Neural cell (in vitro differentiated cells): ENCODE data around the gene NPFF. TPM values are rescaled to one million over a fixed set of nuclear protein-coding genes. Genes with fewer than 3 reads are reported as not detected.

ENCODE experiments used
- H2AFZ ChIP-seq: fragments of 200-600, 300-800 bp; sonication (generic), shearing (Covaris generic); 2 replicates; pipeline ENCODE4 v1.6.0; 2014; ENCODE audit warnings: low read depth, mild to moderate bottlenecking, antibody characterized with exemption, low read length, moderate library complexity
- H3F3A ChIP-seq: fragments of 200-600 bp; shearing (Covaris generic); 2 replicates; pipeline ENCODE4 v1.6.1; 2016; ENCODE audit warnings: mild to moderate bottlenecking, moderate library complexity, mixed read lengths, antibody characterized with exemption, low read length; ENCODE audit not compliant: insufficient read depth, poor library complexity, severe bottlenecking
- H3K27ac ChIP-seq: fragments of 200-600, 300-800 bp; sonication (generic), shearing (Covaris generic); 2 replicates; pipeline ENCODE4 v1.5.1; 2014; ENCODE audit warnings: mild to moderate bottlenecking, low read length, moderate library complexity
- H3K27me3 ChIP-seq: fragments of 300-800, 200-600 bp; sonication (generic), shearing (Covaris generic); 2 replicates; pipeline ENCODE4 v1.6.0; 2014; ENCODE audit warnings: mild to moderate bottlenecking, low read depth, low read length, moderate library complexity; ENCODE audit not compliant: insufficient read depth
- H3K36me3 ChIP-seq: fragments of 300-800, 200-600 bp; sonication (generic), shearing (Covaris generic); 2 replicates; pipeline ENCODE4 v1.5.1; 2014; ENCODE audit warnings: mild to moderate bottlenecking, antibody characterized with exemption, low read length, moderate library complexity; ENCODE audit not compliant: insufficient read depth
- H3K4me2 ChIP-seq: fragments of 300-800, 200-600 bp; sonication (generic), shearing (Covaris generic); 2 replicates; pipeline ENCODE4 v1.6.0; 2014; ENCODE audit warnings: mild to moderate bottlenecking, low read length
- H3K4me3 ChIP-seq: fragments of 300-800, 200-600 bp; sonication (generic), shearing (Covaris generic); 2 replicates; pipeline ENCODE4 v1.5.1; 2014; ENCODE audit warnings: mild to moderate bottlenecking, low read length, moderate library complexity
- H3K79me2 ChIP-seq: fragments of 200-600 bp; shearing (Covaris generic); replicated peaks from 2 replicates; pipeline ENCODE4 v1.6.0; 2014; ENCODE audit warnings: mild to moderate bottlenecking, low read length, moderate library complexity; ENCODE audit not compliant: insufficient read depth
- H3K9ac ChIP-seq: fragments of 300-800, 200-600 bp; sonication (generic), shearing (Covaris generic); 2 replicates; pipeline ENCODE4 v1.6.1; 2016; ENCODE audit warnings: mild to moderate bottlenecking, low read length, mixed read lengths
- H3K9me2 ChIP-seq: fragments of 200-600 bp; shearing (Covaris generic); 2 replicates; pipeline ENCODE4 v1.6.1; 2016; ENCODE audit warnings: mild to moderate bottlenecking, low read length, mixed read lengths; ENCODE audit not compliant: insufficient read depth
- H3K9me3 ChIP-seq: fragments of 200-600, 300-800 bp; sonication (generic), shearing (Covaris generic); 2 replicates; pipeline ENCODE4 v1.6.1; 2016; ENCODE audit warnings: mild to moderate bottlenecking, mixed run types, low read length, moderate library complexity, mixed read lengths
- H4K20me1 ChIP-seq: fragments of 200-600 bp; shearing (Covaris generic); 2 replicates; pipeline ENCODE4 v1.6.1; 2016; ENCODE audit warnings: mild to moderate bottlenecking, mixed run types; ENCODE audit not compliant: insufficient read depth
- CTCF ChIP-seq: fragments of 450-650 bp; IDR thresholded peaks from 2 replicates; pipeline ENCODE4 v1.5.1; 2014; ENCODE audit warnings: antibody characterized with exemption, mild to moderate bottlenecking, moderate library complexity; ENCODE audit not compliant: poor library complexity, severe bottlenecking
- EP300 ChIP-seq: fragments of 450-650 bp; conservative IDR thresholded peaks from 2 replicates; pipeline ENCODE4 v1.6.1; 2014; ENCODE audit warnings: antibody characterized with exemption, mild to moderate bottlenecking, moderate library complexity; ENCODE audit not compliant: poor library complexity, severe bottlenecking
- EZH2 ChIP-seq: fragments of 200-600, 300-800 bp; shearing (Covaris generic), sonication (generic); IDR thresholded peaks from 2 replicates; pipeline ENCODE4 v1.6.1; 2014; ENCODE audit warnings: antibody characterized with exemption, low read length, borderline replicate concordance, mild to moderate bottlenecking; ENCODE audit not compliant: insufficient read depth, poor library complexity, severe bottlenecking
- MXI1 ChIP-seq: fragments of 450-650 bp; conservative IDR thresholded peaks from 2 replicates; pipeline ENCODE4 v1.6.1; 2014; ENCODE audit warnings: antibody characterized with exemption, mild to moderate bottlenecking; ENCODE audit not compliant: poor library complexity, severe bottlenecking
- POLR2AphosphoS5 ChIP-seq: IDR thresholded peaks from 2 replicates; pipeline ENCODE4 v1.6.1; 2012
- RAD21 ChIP-seq: fragments of 450-650 bp; conservative IDR thresholded peaks from 2 replicates; pipeline ENCODE4 v1.6.1; 2014; ENCODE audit warnings: antibody characterized with exemption, mild to moderate bottlenecking, moderate library complexity
- REST ChIP-seq: IDR thresholded peaks from 2 replicates; pipeline ENCODE4 v1.6.1; 2012; ENCODE audit warnings: borderline replicate concordance
- SMC3 ChIP-seq: fragments of 450-650 bp; conservative IDR thresholded peaks from 2 replicates; pipeline ENCODE4 v1.6.1; 2014; ENCODE audit warnings: antibody characterized with exemption, mild to moderate bottlenecking, moderate library complexity; ENCODE audit not compliant: poor library complexity
- TAF1 ChIP-seq: IDR thresholded peaks from 2 replicates; pipeline ENCODE4 v1.6.1; 2012; ENCODE audit warnings: low read depth
- polyA plus RNA-seq: library from polyadenylated mRNA; depleted of rRNA; stranded (reverse); fragments of >200 nt; gene quantifications from 2 replicates; pipeline ENCODE4 v1.2.3, GENCODE V29; 2014

NPFF gene
- polyA plus RNA-seq, 1 donor from 2014 or later: not detected

GRCh38 chr12:53476769-53477209, 30.5 kb downstream of the NPFF start:
- H3K27me3 ChIP-seq: no peaks in the 10 kb centered on the region
- peaks cover 10% of the 10 kb centered on the region for H4K20me1 ChIP-seq
- H3K36me3 ChIP-seq: peaks cover 5% of the 10 kb centered on the region
- peaks cover 14% of the 10 kb centered on the region for H3K79me2 ChIP-seq
- H3K4me2 ChIP-seq: no peak overlapping the region
- H3K9me3 ChIP-seq: no peaks in the 10 kb centered on the region
- H3F3A ChIP-seq: no peaks in the 10 kb centered on the region
- TF ChIP-seq CTCF (peak; percentile 30), SMC3 (no peak), MXI1 (no peak)
- H3K9me2 ChIP-seq: no peaks in the 10 kb centered on the region
- no peak overlapping the region for H3K9ac ChIP-seq
- H3K4me3 ChIP-seq: no peak overlapping the region
- no peak overlapping the region for H2AFZ ChIP-seq
- no peak overlapping the region for H3K27ac ChIP-seq

- Histone ChIP-seq H4K20me1 (peaks cover 10% of the 10 kb centered on the region), H3K4me2 (no peak overlapping the region), H3F3A (no peaks in the 10 kb centered on the region), H3K9me2 (no peaks in the 10 kb centered on the region), H3K27me3 (no peaks in the 10 kb centered on the region), H3K79me2 (peaks cover 14% of the 10 kb centered on the region), H3K9me3 (no peaks in the 10 kb centered on the region), H3K9ac (no peak overlapping the region), H3K27ac (no peak overlapping the region), H3K36me3 (peaks cover 5% of the 10 kb centered on the region), H3K4me3 (no peak overlapping the region), H2AFZ (no peak overlapping the region)
- TF ChIP-seq EZH2 (no peak), SMC3 (no peak), REST (no peak), RAD21 (no peak), MXI1 (no peak), EP300 (no peak), TAF1 (no peak), POLR2AphosphoS5 (no peak)
Measured at GRCh38 chr12:53474819-53475218, 32.5 kb downstream of the NPFF start.

GRCh38 chr12:53474077-53474476, 33.2 kb downstream of the NPFF start:
- no peak overlapping the region for H3K4me2 ChIP-seq

More at GRCh38 chr12:53474077-53474476, 33.2 kb downstream of the NPFF start:
- Histone ChIP-seq H2AFZ (no peak overlapping the region), H3K27me3 (no peaks in the 10 kb centered on the region), H3K79me2 (peaks cover 14% of the 10 kb centered on the region), H3F3A (no peaks in the 10 kb centered on the region), H3K4me3 (no peak overlapping the region), H3K27ac (no peak overlapping the region), H3K9ac (no peak overlapping the region), H3K36me3 (peaks cover 5% of the 10 kb centered on the region), H4K20me1 (peaks cover 10% of the 10 kb centered on the region), H3K9me2 (no peaks in the 10 kb centered on the region), H3K9me3 (no peaks in the 10 kb centered on the region)
- TF ChIP-seq MXI1: no peak
- TF ChIP-seq SMC3: no peak
- TF ChIP-seq POLR2AphosphoS5: no peak
- TF ChIP-seq CTCF: no peak
- no peak for TF ChIP-seq EZH2
- no peak for TF ChIP-seq TAF1
- TF ChIP-seq RAD21: no peak
- no peak for TF ChIP-seq REST
- no peak for TF ChIP-seq EP300
